HEK293T (cell line): ENCODE data around the gene MSX2.

ENCODE experiments used
- CTCF ChIA-PET: fragments of 350-600 bp; formaldehyde crosslinking; extraction: SDS; loops from one replicate; lab custom pipeline; 2021; ENCODE audit warnings: antibody characterized with exemption, inconsistent platforms; lab: Yijun Ruan, JAX
- POLR2A ChIA-PET: fragments of 350-600 bp; formaldehyde crosslinking; extraction: SDS; loops from one replicate; lab custom pipeline; 2020; ENCODE audit warnings: antibody characterized with exemption, inconsistent platforms; lab: Yijun Ruan, JAX
- DNase-seq: peaks from one replicate; pipeline ENCODE4 v3.0.0; 2012; ENCODE audit warnings: mixed read lengths; ENCODE audit errors: extremely low spot score
- ARNT ChIP-seq: fragments of 450-650 bp; IDR thresholded peaks from 2 replicates; pipeline ENCODE4 v1.6.1; 2017; ENCODE audit warnings: mild to moderate bottlenecking
- BHLHE40 ChIP-seq: fragments of 450-650 bp; IDR thresholded peaks from 2 replicates; pipeline ENCODE4 v1.6.1; 2016; ENCODE audit warnings: mild to moderate bottlenecking, moderate library complexity, borderline replicate concordance
- CTBP1 ChIP-seq: fragments of 450-650 bp; IDR thresholded peaks from 2 replicates; pipeline ENCODE4 v1.6.1; 2016; ENCODE audit warnings: borderline replicate concordance
- FOXA1 ChIP-seq: fragments of 450-650 bp; IDR thresholded peaks from 2 replicates; pipeline ENCODE4 v1.6.1; 2016; ENCODE audit warnings: mild to moderate bottlenecking
- FOXK2 ChIP-seq: fragments of 450-650 bp; IDR thresholded peaks from 2 replicates; pipeline ENCODE4 v1.6.1; 2016; ENCODE audit warnings: mild to moderate bottlenecking
- FOXM1 ChIP-seq: fragments of 450-650 bp; IDR thresholded peaks from 2 replicates; pipeline ENCODE4 v1.6.1; 2017; ENCODE audit warnings: mild to moderate bottlenecking, borderline replicate concordance
- HDGF ChIP-seq: fragments of 450-650 bp; IDR thresholded peaks from 2 replicates; pipeline ENCODE4 v1.6.1; 2017; ENCODE audit warnings: antibody characterized with exemption, borderline replicate concordance
- L3MBTL2 ChIP-seq: fragments of 450-650 bp; conservative IDR thresholded peaks from 2 replicates; pipeline ENCODE4 v1.6.1; 2016; ENCODE audit warnings: mild to moderate bottlenecking
- LEF1 ChIP-seq: fragments of 450-650 bp; IDR thresholded peaks from 2 replicates; pipeline ENCODE4 v1.6.1; 2017; ENCODE audit warnings: mild to moderate bottlenecking, borderline replicate concordance
- NFRKB ChIP-seq: fragments of 450-650 bp; IDR thresholded peaks from 2 replicates; pipeline ENCODE4 v1.6.1; 2016; ENCODE audit warnings: mild to moderate bottlenecking, moderate library complexity
- SP1 ChIP-seq: fragments of 450-650 bp; IDR thresholded peaks from 2 replicates; pipeline ENCODE4 v1.6.1; 2017
- SUZ12 ChIP-seq: fragments of 450-650 bp; IDR thresholded peaks from 2 replicates; pipeline ENCODE4 v1.6.1; 2016; ENCODE audit warnings: mild to moderate bottlenecking
- TARDBP ChIP-seq: fragments of 450-650 bp; IDR thresholded peaks from 2 replicates; pipeline ENCODE4 v1.6.1; 2016
- ZNF384 ChIP-seq: fragments of 450-650 bp; IDR thresholded peaks from 2 replicates; pipeline ENCODE4 v1.6.1; 2016
- TF ChIP-seq, protein P1 (sequence below): fragments of 450-650 bp; IDR thresholded peaks from 2 replicates; pipeline ENCODE4 v1.6.1; 2016

The MSX2 gene

DNA sequence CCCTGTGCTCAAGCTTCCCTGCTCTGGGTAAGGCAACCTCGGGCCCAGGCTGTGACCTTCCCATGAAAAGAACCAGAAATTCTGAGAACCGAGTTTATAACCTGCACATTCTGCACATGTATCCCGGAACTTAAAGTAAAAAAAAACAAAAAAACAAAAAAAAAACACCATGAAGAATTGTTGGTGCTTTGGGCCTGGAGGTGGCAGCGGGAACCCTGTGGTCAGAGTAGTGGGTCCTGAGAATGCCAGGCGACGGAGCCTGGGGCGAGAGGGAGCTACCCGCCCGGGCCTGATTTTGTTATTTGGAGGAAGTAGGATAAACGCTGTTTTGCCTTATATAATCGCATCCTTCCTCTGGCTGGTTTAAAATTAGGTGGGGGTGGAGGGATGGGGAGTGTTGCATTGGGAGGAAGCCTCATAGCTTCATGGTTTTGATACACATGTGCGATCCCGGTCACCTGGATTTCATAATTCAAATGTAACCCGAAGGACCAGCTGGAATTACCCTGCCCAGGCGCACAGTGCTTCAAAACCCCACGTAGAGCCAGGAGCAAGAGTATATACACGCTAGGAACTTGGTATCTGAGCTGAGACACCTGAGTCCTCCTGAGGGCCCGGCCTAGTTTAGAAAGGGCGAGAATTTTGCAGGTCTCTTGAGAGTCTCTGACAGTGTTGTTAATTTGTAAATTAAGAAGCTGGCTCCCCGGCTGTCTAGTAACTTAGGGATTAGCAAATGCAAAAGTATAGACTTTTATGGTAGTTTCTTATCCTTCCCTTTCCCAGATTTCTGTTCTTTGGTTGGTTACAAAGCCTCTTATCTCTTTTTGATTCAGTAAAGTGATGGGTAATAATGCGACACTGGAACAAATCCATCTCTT lies 2.8 kb downstream of the MSX2 start:
- ChIA-PET CTCF (interaction anchor here (0.6 to 2.0 kb wide), 7 partner anchors 9 to 398 kb away, joined by 3 to 8 read pairs (median 4); no protein-coding TSS in a partner anchor), POLR2A (interaction anchor here (1.0 kb wide), 1 partner anchor 24 kb away, joined by 4 read pairs; no protein-coding TSS in a partner anchor)
- TF ChIP-seq L3MBTL2 (no peak), CTBP1 (no peak), SP1 (no peak), TARDBP (no peak), FOXK2 (no peak)
- TF ChIP-seq, protein P1, sequence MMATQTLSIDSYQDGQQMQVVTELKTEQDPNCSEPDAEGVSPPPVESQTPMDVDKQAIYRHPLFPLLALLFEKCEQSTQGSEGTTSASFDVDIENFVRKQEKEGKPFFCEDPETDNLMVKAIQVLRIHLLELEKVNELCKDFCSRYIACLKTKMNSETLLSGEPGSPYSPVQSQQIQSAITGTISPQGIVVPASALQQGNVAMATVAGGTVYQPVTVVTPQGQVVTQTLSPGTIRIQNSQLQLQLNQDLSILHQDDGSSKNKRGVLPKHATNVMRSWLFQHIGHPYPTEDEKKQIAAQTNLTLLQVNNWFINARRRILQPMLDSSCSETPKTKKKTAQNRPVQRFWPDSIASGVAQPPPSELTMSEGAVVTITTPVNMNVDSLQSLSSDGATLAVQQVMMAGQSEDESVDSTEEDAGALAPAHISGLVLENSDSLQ = no peak
- DNase-seq = no peak

DNA sequence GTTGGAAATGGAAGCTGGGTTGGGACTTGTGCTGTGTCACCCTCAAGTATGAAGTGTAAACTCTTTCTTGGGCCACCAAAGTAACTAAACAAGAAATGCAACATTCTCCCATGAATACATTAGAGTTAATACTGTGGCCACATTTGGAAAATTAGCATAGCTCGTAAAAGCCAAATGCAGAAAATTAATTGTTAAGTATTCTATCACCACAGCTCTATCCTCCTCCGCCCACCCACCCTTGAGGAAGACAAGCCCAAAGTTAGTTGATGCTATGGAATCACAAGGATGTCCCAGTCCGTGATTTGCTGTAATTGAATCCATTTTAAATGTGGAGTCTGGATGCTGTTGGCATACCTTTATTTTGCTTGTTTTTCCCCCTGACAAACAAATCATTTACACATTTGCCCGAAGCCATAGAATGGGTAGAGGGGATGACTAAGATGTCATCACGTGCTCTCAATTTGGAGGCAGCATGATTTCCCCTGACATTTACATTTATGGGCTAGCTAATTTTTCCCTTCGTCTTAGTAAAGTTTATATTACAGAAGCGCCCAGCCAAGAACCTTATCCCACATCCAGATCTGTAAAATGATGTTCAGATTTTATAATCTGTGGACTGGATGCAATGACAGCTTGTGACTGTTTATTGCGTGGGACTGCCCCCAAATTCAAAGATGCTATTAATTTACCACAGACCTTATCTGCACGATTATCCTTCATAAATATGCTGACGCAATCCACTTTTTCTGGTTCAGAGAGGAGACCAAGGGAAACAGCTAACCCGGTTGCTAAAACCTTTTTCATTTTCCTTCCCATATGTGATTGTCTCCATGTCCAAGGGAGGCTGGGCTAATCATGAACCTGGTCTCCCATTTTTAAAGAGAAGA lies 3.7 kb downstream of the MSX2 start:
- POLR2A ChIA-PET = interaction anchor here (0.6 to 1.2 kb wide), 3 partner anchors 23 to 293 kb away, joined by 3 to 8 read pairs (median 4); no protein-coding TSS in a partner anchor
- DNase-seq = no peak
- CTCF ChIA-PET = interaction anchor here (0.6 to 2.0 kb wide), 7 partner anchors 8 to 399 kb away, joined by 3 to 8 read pairs (median 4); no protein-coding TSS in a partner anchor
- TF ChIP-seq CTBP1 = no peak
- TF ChIP-seq FOXA1 = no peak
- TF ChIP-seq NFRKB = no peak
- no peak for TF ChIP-seq LEF1
- no peak for TF ChIP-seq ZNF384
- TF ChIP-seq SP1 = no peak
- no peak for TF ChIP-seq SUZ12
- no peak for TF ChIP-seq FOXK2
- no peak for TF ChIP-seq BHLHE40
- no peak for TF ChIP-seq FOXM1

DNA sequence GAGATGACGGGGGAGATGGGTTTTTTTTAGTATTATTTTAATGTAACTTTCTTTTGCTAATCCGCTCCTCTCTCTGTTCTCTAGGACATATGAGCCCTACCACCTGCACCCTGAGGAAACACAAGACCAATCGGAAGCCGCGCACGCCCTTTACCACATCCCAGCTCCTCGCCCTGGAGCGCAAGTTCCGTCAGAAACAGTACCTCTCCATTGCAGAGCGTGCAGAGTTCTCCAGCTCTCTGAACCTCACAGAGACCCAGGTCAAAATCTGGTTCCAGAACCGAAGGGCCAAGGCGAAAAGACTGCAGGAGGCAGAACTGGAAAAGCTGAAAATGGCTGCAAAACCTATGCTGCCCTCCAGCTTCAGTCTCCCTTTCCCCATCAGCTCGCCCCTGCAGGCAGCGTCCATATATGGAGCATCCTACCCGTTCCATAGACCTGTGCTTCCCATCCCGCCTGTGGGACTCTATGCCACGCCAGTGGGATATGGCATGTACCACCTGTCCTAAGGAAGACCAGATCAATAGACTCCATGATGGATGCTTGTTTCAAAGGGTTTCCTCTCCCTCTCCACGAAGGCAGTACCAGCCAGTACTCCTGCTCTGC lies 4.8 kb downstream of the MSX2 start:
- no peak for DNase-seq
- POLR2A ChIA-PET = interaction anchor here (1.2 kb wide), 1 partner anchor 22 kb away, joined by 3 read pairs; no protein-coding TSS in a partner anchor
- CTCF ChIA-PET = interaction anchor here (0.7 kb wide), 1 partner anchor 112 kb away, joined by 4 read pairs; no protein-coding TSS in a partner anchor
- TF ChIP-seq LEF1 (no peak), NFRKB (no peak), FOXA1 (no peak), TARDBP (no peak), FOXK2 (no peak)

DNA sequence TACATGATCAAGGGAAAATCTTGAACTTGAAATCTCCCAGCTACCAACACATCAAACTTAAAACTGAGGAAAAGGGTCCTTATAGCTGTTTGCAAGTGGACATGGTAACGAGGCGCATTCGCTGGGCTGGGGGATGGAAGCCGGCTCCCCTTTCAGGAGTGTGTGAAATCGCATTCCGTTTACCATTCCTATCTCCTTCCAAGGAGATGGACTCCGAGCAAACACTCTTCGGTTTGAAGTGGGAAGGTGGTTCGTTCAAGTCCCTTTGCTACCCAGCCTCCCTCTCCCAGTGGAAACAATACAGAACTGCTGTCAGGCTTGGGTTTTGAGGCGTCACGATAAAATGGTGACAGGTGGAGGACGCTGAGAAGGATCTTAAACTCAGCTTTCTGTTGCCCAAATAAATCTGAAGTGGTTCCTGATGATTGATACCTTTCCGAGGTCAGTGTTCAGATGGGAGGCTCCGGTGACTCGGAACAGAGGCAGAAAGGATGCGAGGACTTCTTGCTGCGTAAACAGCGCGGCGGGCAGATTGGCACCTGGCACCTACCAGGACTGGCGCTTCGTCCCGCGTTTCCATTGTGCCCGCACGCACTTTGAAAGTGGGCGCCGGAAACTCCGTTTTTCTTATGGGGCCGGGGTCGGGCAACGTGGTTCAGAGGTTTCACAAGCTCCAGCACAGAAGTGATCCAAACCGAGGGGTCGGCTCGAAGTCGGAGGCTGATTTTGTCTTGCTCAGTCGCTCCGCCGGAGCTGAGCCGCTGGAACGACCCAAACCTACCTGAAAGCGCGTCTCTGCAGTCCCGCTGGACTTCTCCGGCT lies 7.0 kb downstream of the MSX2 start:
- no peak for DNase-seq
- POLR2A ChIA-PET = interaction anchor here (1.1 kb wide), 1 partner anchor 11 kb away, joined by 4 read pairs; no protein-coding TSS in a partner anchor
- CTCF ChIA-PET = interaction anchor here (1.1 kb wide), 1 partner anchor 312 kb away, joined by 6 read pairs; no protein-coding TSS in a partner anchor
- TF ChIP-seq ARNT (no peak), SUZ12 (no peak), BHLHE40 (no peak), CTBP1 (no peak), LEF1 (no peak), L3MBTL2 (no peak), NFRKB (no peak), TARDBP (no peak), ZNF384 (no peak), HDGF (no peak), FOXK2 (no peak)
- TF ChIP-seq, protein P1 = no peak

DNA sequence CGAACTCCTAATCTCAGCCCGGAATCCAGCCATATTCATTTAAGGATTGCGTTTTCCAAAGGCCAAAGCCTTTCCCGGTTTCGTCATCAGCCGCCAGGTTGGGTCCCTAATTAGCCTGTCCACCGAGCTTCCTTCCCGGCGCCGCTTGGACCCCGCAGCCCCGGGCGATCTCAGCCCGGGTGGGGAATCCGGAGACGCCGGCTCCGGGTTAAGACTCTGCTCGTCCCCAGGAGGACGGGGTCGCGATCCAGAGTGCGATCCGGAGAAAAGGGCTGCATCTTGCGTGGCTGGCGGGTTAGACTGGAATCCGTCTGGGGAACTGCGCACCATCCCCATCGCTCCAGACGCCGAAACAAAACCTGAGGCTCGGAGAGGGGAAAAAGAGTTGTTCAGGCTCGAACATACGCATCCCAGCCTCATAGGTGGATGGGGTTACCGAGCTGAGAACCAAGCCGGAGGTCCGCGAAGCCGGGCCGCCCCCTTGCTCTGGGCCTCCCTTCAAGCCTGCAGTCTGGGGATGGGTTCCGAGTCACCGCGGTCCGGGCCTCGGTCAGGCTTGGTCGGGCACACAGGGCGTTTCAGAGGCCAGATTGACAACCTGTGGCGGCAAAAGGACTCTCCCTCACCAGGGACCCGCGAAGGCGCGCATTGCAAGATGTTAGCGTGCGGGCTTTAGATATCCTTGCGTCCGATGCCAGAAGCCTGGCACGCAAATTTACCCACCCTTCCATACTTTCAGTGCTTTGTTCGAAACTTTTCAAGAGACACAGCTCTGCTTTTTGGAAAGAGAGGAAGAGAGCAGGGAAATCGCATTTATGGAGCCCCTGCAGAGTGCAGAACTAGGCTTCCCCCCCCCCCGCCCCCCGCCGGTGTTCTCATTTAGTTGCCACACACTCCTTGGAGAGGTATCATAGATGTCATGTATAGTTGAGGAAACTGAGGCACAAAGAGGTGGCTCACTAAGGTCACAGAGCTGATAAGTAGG lies 7.9 kb downstream of the MSX2 start:
- CTCF ChIA-PET = interaction anchor here (0.6 kb wide), 1 partner anchor 60 kb away, joined by 3 read pairs; no protein-coding TSS in a partner anchor
- DNase-seq = no peak
- TF ChIP-seq TARDBP = no peak
- TF ChIP-seq NFRKB = no peak
- no peak for TF ChIP-seq FOXM1
- POLR2A ChIA-PET = interaction anchor here (0.6 kb wide), 1 partner anchor 10 kb away, joined by 4 read pairs; no protein-coding TSS in a partner anchor
